ENCODE measurements around the gene PTPRO. TPM values are rescaled to one million over a fixed set of nuclear protein-coding genes. Genes with fewer than 3 reads are reported as not detected.

The PTPRO gene
- total and polyA plus RNA-seq, 10 of the 15 experiments (the other 5 are each of a cell fraction or from before 2014, with no cell fraction given), result 1.2 to 5.3 (median 3.5) TPM

DNA sequence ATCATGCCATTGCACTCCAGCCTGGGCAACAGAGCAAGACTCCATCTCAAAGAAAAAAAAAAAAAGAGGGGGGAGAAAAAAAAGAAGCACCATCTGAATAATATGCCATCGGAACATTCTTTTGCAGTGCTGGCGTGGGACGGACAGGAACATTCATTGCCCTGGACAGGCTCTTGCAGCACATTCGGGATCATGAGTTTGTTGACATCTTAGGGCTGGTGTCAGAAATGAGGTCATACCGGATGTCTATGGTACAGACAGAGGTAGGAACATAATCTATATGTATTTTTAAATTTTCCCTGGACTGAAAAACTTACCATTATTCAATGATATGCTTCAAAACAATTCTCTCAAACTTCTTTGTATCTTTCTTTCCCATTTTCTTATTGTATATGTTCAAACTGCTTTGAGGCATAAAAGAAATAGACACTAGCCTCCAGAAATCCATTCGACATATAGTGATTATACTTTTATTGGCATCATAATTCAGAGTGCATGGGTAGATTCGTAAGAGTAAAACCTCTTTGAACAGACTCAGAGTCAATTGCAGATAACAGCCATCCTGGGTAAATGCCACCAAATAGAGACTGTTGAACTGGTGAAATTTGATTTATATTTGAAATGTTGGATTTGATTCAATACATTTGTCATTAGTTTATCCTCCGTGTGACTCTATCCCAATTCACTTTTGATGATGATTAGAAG is 267.2 kb downstream of the PTPRO start:
- intact Hi-C loops (cut with micrococcal nuclease; ENCODE audit: unreplicated experiment), result loop anchor here (1.0 to 5.0 kb wide), 3 partner anchors 183 to 310 kb away; no protein-coding TSS in a partner anchor
- no peak for TF ChIP-seq PAX8 (IDR thresholded peaks at IDR 0.05)
- no peak for TF ChIP-seq BCL11A (IDR thresholded peaks at IDR 0.05; ENCODE audit: low read depth, low read length)
- Histone ChIP-seq H4K20me1 (ENCODE audit: control insufficient read depth, insufficient read depth) (no peaks in the 10 kb centered on the region), H3K36me3 (ENCODE audit: control insufficient read depth in 2 of 2, insufficient read depth in 2 of 2, low read length in 1 of 2) (no peaks in the 10 kb centered on the region), H3K27ac (ENCODE audit: control insufficient read depth, insufficient read depth) (no peak overlapping the region), H3K4me3 (no peak overlapping the region), H2AFZ (ENCODE audit: control insufficient read depth, low read depth, low read length) (no peak overlapping the region), H3K4me2 (ENCODE audit: control insufficient read depth, insufficient read depth) (no peak overlapping the region), H3K9me3 (replicated peaks; ENCODE audit: control insufficient read depth, insufficient read depth, low read length) (no peaks in the 10 kb centered on the region), H3K27me3 (replicated peaks in 1 of 2; ENCODE audit: control insufficient read depth in 2 of 2, insufficient read depth in 2 of 2, low read length in 1 of 2) (0 out of 4 replicates have a peak, but pooled peaks cover 0 to 1% of the 10 kb centered on the region in 2 experiments), H3K79me2 (ENCODE audit: control insufficient read depth, insufficient read depth, low read length) (no peaks in the 10 kb centered on the region), H3K9ac (ENCODE audit: control insufficient read depth, insufficient read depth, low read length) (no peak overlapping the region), H3K4me1 (ENCODE audit: control insufficient read depth, insufficient read depth, low read length) (peaks cover 4% of the 10 kb centered on the region; the same call in 1 of the 2 replicates)
- ChIA-PET CTCF (interaction anchor here (0.7 to 19.0 kb wide), 30 partner anchors 10 to 321 kb away, joined by 3 to 1078 read pairs (median 4); partner anchors contain the start of gene DERA), RAD21 (ENCODE audit: unreplicated experiment) (interaction anchor here (0.8 to 13.2 kb wide), 16 partner anchors 13 to 310 kb away, joined by 3 to 609 read pairs (median 6); no protein-coding TSS in a partner anchor), POLR2A (interaction anchor here (0.8 to 1.1 kb wide), 2 partner anchors 263 to 295 kb away, joined by 3 to 5 read pairs; no protein-coding TSS in a partner anchor), SMC1A (ENCODE audit: uncharacterized antibody, unreplicated experiment) (interaction anchor here (0.5 to 14.2 kb wide), 35 partner anchors 10 to 325 kb away, joined by 3 to 853 read pairs (median 5); no protein-coding TSS in a partner anchor)
- in situ Hi-C loops (cut with MboI), result no loop called here
- DNase-seq (ENCODE audit: low read depth, low spot score) (no peak), ATAC-seq (no peak), FAIRE-seq (no peak)
- 69% methylated on average over 8 of the region's 8 CpGs for WGBS (ENCODE audit: insufficient coverage, insufficient replicate concordance, low lambda C conversion rate, missing lambda C conversion rate)
- BruUV-seq (replicated peaks), result no TSS peak

GRCh38 chr12:15590180-15590826 is 268.0 kb downstream of the PTPRO start:
- CTCF ChIA-PET, result interaction anchor here (0.7 to 19.0 kb wide), 33 partner anchors 11 to 320 kb away, joined by 3 to 1078 read pairs (median 4); partner anchors contain the start of gene DERA
- Histone ChIP-seq H2AFZ (ENCODE audit: control insufficient read depth, low read depth, low read length) (peak overlapping the region; percentile 96), H3K9ac (ENCODE audit: control insufficient read depth, insufficient read depth, low read length) (peak overlapping the region; percentile 20; the same call in 1 of the 2 replicates), H3K27ac (ENCODE audit: control insufficient read depth, insufficient read depth) (no peak overlapping the region), H3K4me3 (peak overlapping the region; percentile 46; the same call in 1 of the 2 replicates), H3K27me3 (replicated peaks in 1 of 2; ENCODE audit: control insufficient read depth in 2 of 2, insufficient read depth in 2 of 2, low read length in 1 of 2) (0 out of 4 replicates have a peak, but pooled peaks cover 0 to 1% of the 10 kb centered on the region in 2 experiments), H3K79me2 (ENCODE audit: control insufficient read depth, insufficient read depth, low read length) (no peaks in the 10 kb centered on the region), H3K4me1 (ENCODE audit: control insufficient read depth, insufficient read depth, low read length) (peaks cover 4% of the 10 kb centered on the region; the same call in 1 of the 2 replicates), H3K36me3 (ENCODE audit: control insufficient read depth in 2 of 2, insufficient read depth in 2 of 2, low read length in 1 of 2) (no peaks in the 10 kb centered on the region), H3K9me3 (replicated peaks; ENCODE audit: control insufficient read depth, insufficient read depth, low read length) (no peaks in the 10 kb centered on the region), H4K20me1 (ENCODE audit: control insufficient read depth, insufficient read depth) (no peaks in the 10 kb centered on the region), H3K4me2 (ENCODE audit: control insufficient read depth, insufficient read depth) (peak overlapping the region; percentile 84)
- intact Hi-C loops (cut with micrococcal nuclease; ENCODE audit: unreplicated experiment) (loop anchor here (1.0 to 5.0 kb wide), 3 partner anchors 182 to 309 kb away; no protein-coding TSS in a partner anchor), in situ Hi-C loops (cut with MboI) (no loop called here)
- SMC1A ChIA-PET (ENCODE audit: uncharacterized antibody, unreplicated experiment), result interaction anchor here (0.5 to 14.2 kb wide), 42 partner anchors 9 to 339 kb away, joined by 3 to 466 read pairs (median 4); no protein-coding TSS in a partner anchor
- DNase-seq (ENCODE audit: low read depth, low spot score) (peak; percentile 46), ATAC-seq (peak; percentile 97), FAIRE-seq (peak; percentile 91)
- 33% methylated on average over 16 of the region's 16 CpGs for WGBS (ENCODE audit: insufficient coverage, insufficient replicate concordance, low lambda C conversion rate, missing lambda C conversion rate)
- BruUV-seq (replicated peaks), result no TSS peak
- RAD21 ChIA-PET (ENCODE audit: unreplicated experiment), result interaction anchor here (0.8 to 13.2 kb wide), 20 partner anchors 12 to 311 kb away, joined by 3 to 215 read pairs (median 5); no protein-coding TSS in a partner anchor
- POLR2A ChIA-PET, result interaction anchor here (0.8 to 1.5 kb wide), 3 partner anchors 20 to 294 kb away, joined by 3 to 5 read pairs (median 3); no protein-coding TSS in a partner anchor
- TF ChIP-seq EED (IDR thresholded peaks at IDR 0.05; ENCODE audit: low read depth) (no peak), NBN (IDR thresholded peaks at IDR 0.05) (peak; percentile 76; the same call in 1 of the 2 replicates), KAT2A (conservative IDR thresholded peaks at IDR 0.05; ENCODE audit: control insufficient read depth, low read depth, low read length) (no peak), POU2F2 (IDR thresholded peaks at IDR 0.05; ENCODE audit: borderline replicate concordance, low read depth, low read length) (no peak), YY1 (IDR thresholded peaks at IDR 0.05; ENCODE audit: low read depth, low read length) (peak; percentile 99), CTCF (IDR thresholded peaks at IDR 0.05 in 2 of 3, conservative IDR thresholded peaks at IDR 0.05 in 1 of 3; ENCODE audit: control insufficient read depth in 2 of 3, extremely low read depth in 1 of 3, insufficient read depth in 1 of 3, low read depth in 3 of 3, low read length in 3 of 3) (peak; percentile 85 to 94 (median 86); a peak in 5 of 6 replicates), SIX5 (IDR thresholded peaks at IDR 0.05; ENCODE audit: low read depth, low read length, severe bottlenecking) (no peak), KLF5 (IDR thresholded peaks at IDR 0.05; ENCODE audit: partially characterized antibody) (peak; percentile 26), PKNOX1 (IDR thresholded peaks at IDR 0.05) (no peak)

Data from GM12878 (cell line).